Right lobe of liver (tissue), 4 donors: ENCODE results near the gene FLCN.

Experiments
- POLR2A ChIP-seq: fragments of 450-650 bp; IDR thresholded peaks from one replicate; pipeline ENCODE4 v1.6.1; 2017; ENCODE audit warnings: antibody characterized with exemption, mild to moderate bottlenecking
- TF ChIP-seq, protein P1 (sequence below), 4 donors: fragments of 200-600 bp in 3 of 4; fragments of 450-650 bp in 1 of 4; IDR thresholded peaks; one replicate each; pipeline versions ENCODE4 v1.5.1 to v1.8.0; 2016 to 2022; ENCODE audit warnings: antibody characterized with exemption in 4 of 4, mild to moderate bottlenecking in 2 of 4
- donor health status: DM: no; HTN: no; CAD: no.
- donor health status: DM: no; HTN: no; CAD: no.
- donor health status: DM: no; HTN: yes; CAD: no.

DNA sequence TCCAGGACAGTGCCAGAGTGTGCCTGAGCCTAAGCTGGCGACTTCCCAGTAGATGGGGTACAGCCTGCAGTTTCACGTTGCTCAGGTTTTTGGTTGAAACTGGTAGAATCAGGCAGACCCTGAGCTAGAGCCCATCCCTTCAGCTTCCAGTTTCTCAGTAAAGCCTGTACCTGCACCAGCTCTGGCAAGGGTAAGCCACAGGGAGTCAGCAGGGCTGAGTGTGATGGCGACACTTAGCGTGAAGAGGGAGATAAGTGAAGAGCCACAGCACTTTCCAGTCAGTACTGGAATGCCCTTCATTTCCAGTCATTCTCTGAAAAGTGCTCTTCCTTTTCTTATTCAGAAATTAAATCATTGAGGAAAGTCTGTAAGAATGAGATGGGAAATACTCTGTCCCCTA lies 53.2 kb downstream of the FLCN start:
- no peak for TF ChIP-seq POLR2A
- TF ChIP-seq, protein P1, sequence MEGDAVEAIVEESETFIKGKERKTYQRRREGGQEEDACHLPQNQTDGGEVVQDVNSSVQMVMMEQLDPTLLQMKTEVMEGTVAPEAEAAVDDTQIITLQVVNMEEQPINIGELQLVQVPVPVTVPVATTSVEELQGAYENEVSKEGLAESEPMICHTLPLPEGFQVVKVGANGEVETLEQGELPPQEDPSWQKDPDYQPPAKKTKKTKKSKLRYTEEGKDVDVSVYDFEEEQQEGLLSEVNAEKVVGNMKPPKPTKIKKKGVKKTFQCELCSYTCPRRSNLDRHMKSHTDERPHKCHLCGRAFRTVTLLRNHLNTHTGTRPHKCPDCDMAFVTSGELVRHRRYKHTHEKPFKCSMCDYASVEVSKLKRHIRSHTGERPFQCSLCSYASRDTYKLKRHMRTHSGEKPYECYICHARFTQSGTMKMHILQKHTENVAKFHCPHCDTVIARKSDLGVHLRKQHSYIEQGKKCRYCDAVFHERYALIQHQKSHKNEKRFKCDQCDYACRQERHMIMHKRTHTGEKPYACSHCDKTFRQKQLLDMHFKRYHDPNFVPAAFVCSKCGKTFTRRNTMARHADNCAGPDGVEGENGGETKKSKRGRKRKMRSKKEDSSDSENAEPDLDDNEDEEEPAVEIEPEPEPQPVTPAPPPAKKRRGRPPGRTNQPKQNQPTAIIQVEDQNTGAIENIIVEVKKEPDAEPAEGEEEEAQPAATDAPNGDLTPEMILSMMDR (IDR thresholded peaks at IDR 0.05): no peak
